ENCODE data around the gene CSRNP3.

Gene CSRNP3

GRCh38 chr2:165494573-165494972 lies 25.1 kb downstream of the CSRNP3 start:
- TF ChIP-seq, protein P1, sequence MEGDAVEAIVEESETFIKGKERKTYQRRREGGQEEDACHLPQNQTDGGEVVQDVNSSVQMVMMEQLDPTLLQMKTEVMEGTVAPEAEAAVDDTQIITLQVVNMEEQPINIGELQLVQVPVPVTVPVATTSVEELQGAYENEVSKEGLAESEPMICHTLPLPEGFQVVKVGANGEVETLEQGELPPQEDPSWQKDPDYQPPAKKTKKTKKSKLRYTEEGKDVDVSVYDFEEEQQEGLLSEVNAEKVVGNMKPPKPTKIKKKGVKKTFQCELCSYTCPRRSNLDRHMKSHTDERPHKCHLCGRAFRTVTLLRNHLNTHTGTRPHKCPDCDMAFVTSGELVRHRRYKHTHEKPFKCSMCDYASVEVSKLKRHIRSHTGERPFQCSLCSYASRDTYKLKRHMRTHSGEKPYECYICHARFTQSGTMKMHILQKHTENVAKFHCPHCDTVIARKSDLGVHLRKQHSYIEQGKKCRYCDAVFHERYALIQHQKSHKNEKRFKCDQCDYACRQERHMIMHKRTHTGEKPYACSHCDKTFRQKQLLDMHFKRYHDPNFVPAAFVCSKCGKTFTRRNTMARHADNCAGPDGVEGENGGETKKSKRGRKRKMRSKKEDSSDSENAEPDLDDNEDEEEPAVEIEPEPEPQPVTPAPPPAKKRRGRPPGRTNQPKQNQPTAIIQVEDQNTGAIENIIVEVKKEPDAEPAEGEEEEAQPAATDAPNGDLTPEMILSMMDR (IDR thresholded peaks at IDR 0.05) = no peak
- TF ChIP-seq ZFX (IDR thresholded peaks at IDR 0.05; ENCODE audit: borderline replicate concordance) = no peak
- H3K27ac ChIP-seq = no peak overlapping the region

GRCh38 chr2:165497659-165498317 lies 28.3 kb downstream of the CSRNP3 start:
- no peak overlapping the region for H3K27ac ChIP-seq
- TF ChIP-seq, protein P1 (IDR thresholded peaks at IDR 0.05) = no peak
- TF ChIP-seq ZFX (IDR thresholded peaks at IDR 0.05; ENCODE audit: borderline replicate concordance) = no peak

GRCh38 chr2:165499131-165499530 lies 29.6 kb downstream of the CSRNP3 start:
- H3K27ac ChIP-seq = no peak overlapping the region
- TF ChIP-seq, protein P1 (IDR thresholded peaks at IDR 0.05) = no peak
- no peak for TF ChIP-seq ZFX (IDR thresholded peaks at IDR 0.05; ENCODE audit: borderline replicate concordance)

DNA sequence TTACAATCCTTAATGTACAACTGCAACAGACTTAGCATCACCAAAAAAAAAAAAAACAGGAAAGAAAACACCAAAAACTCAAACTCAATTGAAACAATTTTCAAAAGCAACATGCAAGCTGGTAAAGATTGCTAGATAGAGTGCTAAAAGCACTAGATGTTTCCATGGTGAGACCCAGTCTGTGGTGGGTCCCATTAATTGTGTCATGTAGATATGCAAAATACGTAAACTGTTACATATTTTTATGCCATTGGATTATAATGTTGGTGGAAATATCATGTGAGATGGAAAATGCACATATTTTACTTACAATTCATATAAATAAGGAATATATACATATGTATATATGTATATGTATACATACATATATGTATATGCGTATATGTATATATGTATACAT lies 30.5 kb downstream of the CSRNP3 start:
- no peak for TF ChIP-seq ZFX (IDR thresholded peaks at IDR 0.05; ENCODE audit: borderline replicate concordance)
- TF ChIP-seq, protein P1 (IDR thresholded peaks at IDR 0.05) = no peak
- no peak overlapping the region for H3K27ac ChIP-seq

DNA sequence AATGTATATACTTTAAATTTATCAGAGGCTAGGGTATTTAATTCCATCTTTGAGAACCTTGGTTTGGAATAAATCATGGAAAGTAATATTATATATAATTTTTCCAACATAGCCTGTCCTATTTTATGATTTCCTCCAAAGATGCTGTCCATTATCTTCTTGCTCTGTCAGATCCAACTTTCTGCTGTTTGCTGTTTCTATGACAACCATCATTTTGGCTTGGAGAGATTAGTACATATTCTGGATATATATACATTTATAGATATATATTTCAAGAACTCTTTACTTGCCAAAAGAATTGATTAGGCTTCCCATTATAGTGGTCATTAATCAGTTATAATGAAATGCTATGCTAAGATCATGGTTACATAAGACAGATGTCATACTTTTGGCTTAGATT lies 31.3 kb downstream of the CSRNP3 start:
- no peak for TF ChIP-seq ZFX (IDR thresholded peaks at IDR 0.05; ENCODE audit: borderline replicate concordance)
- TF ChIP-seq, protein P1 (IDR thresholded peaks at IDR 0.05) = no peak
- H3K27ac ChIP-seq = no peak overlapping the region

DNA sequence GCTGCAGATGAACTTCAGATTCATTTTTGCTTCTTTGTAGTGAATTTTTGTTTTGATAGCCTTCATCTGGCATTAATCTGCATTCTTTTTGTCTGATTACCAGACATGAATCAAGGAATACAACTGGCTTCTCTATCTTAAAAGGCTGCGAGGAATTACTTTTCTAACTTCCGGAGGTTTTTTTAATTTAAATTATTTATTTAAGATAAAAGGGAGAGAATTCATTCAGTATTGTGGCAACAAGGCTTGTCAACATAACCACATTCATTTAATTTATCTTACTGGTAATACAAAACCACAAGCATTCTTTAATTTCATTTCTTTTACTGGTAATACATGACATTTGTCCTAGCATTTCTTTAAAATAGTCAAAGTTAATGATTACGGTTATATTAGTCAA lies 36.0 kb downstream of the CSRNP3 start:
- TF ChIP-seq ZFX (IDR thresholded peaks at IDR 0.05; ENCODE audit: borderline replicate concordance) = no peak
- TF ChIP-seq, protein P1 (IDR thresholded peaks at IDR 0.05) = no peak
- no peak overlapping the region for H3K27ac ChIP-seq

DNA sequence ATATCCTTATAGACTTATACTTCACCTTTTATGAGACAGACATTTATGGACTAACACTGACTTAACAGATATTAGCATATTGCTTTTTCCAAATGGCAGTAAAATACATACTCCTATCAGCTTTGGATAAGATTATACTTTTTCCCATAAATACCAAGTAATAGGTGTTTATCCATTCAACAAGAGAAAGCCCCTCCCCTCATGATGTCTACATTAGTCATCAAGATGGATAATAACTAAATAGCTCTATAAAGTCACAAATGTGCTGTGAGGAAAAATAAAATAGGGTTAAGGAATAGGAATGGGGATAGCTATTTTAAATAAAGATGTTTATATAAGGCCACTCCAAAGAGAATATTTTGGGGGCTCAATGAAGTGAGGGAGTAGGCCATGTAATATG lies 39.4 kb downstream of the CSRNP3 start:
- no peak overlapping the region for H3K27ac ChIP-seq
- TF ChIP-seq, protein P1 (IDR thresholded peaks at IDR 0.05) = no peak
- no peak for TF ChIP-seq ZFX (IDR thresholded peaks at IDR 0.05; ENCODE audit: borderline replicate concordance)

Data from 22Rv1 (cell line).